GM21576 (cell line): Measurements from ENCODE around the gene ADGRD2.

Source experiments
- ATAC-seq: cut with Tn5 transposase; IDR thresholded peaks from one replicate; pipeline ENCODE4 v1.9.1; 2021; ENCODE audit warnings: mild to moderate bottlenecking, moderate library complexity; ENCODE audit not compliant: unreplicated experiment

The ADGRD2 gene

GRCh38 chr9:124437086-124437485 lies 13.2 kb upstream of the ADGRD2 start:
- no peak for ATAC-seq

- ATAC-seq: no peak
Observed at GRCh38 chr9:124438091-124438490, 12.2 kb upstream of the ADGRD2 start.

- ATAC-seq: no peak
Observed at GRCh38 chr9:124439086-124439485, 11.2 kb upstream of the ADGRD2 start.

- no peak for ATAC-seq
Observed at GRCh38 chr9:124439686-124440243, 10.5 kb upstream of the ADGRD2 start.

- no peak for ATAC-seq
Observed at GRCh38 chr9:124440786-124441185, 9.5 kb upstream of the ADGRD2 start.

GRCh38 chr9:124441291-124441690 lies 9.0 kb upstream of the ADGRD2 start:
- ATAC-seq: no peak

GRCh38 chr9:124442379-124442778 lies 7.9 kb upstream of the ADGRD2 start:
- no peak for ATAC-seq

- ATAC-seq: no peak
Observed at GRCh38 chr9:124442826-124443225, 7.4 kb upstream of the ADGRD2 start.

- ATAC-seq: no peak
Observed at GRCh38 chr9:124443625-124444024, 6.6 kb upstream of the ADGRD2 start.

- no peak for ATAC-seq
Observed at GRCh38 chr9:124444166-124444565, 6.1 kb upstream of the ADGRD2 start.

GRCh38 chr9:124447297-124447661 lies 3.0 kb upstream of the ADGRD2 start:
- no peak for ATAC-seq

GRCh38 chr9:124448019-124448418 lies 2.2 kb upstream of the ADGRD2 start:
- ATAC-seq: no peak

- no peak for ATAC-seq
Observed at GRCh38 chr9:124449381-124450151, 685 bp upstream of the ADGRD2 start.

GRCh38 chr9:124450931-124451661 lies 845 bp downstream of the ADGRD2 start:
- ATAC-seq: no peak

- no peak for ATAC-seq
Observed at GRCh38 chr9:124452326-124452725, 2.1 kb downstream of the ADGRD2 start.

GRCh38 chr9:124452841-124453585 lies 2.8 kb downstream of the ADGRD2 start:
- ATAC-seq: no peak

- ATAC-seq: no peak
Observed at GRCh38 chr9:124453586-124454191, 3.4 kb downstream of the ADGRD2 start.

- no peak for ATAC-seq
Observed at GRCh38 chr9:124454296-124454695, 4.0 kb downstream of the ADGRD2 start.

GRCh38 chr9:124454791-124455443 lies 4.7 kb downstream of the ADGRD2 start:
- ATAC-seq: no peak

- ATAC-seq: no peak
Observed at GRCh38 chr9:124455820-124456219, 5.6 kb downstream of the ADGRD2 start.
